Hepatocyte (in vitro differentiated cells): ENCODE measurements around the gene PAPSS1. TPM values are rescaled to one million over a fixed set of nuclear protein-coding genes. Genes with fewer than 3 reads are reported as not detected.

Source experiments
- DNase-seq: peaks from one replicate; pipeline ENCODE4 v3.0.0-alpha.2; 2016; ENCODE audit warnings: low spot score
- H2AFZ ChIP-seq: fragments of 200-600 bp; sonication (generic); 2 replicates; pipeline ENCODE4 v1.6.0; 2016; ENCODE audit warnings: antibody characterized with exemption, mild to moderate bottlenecking
- H3K27ac ChIP-seq: fragments of 200-600 bp; sonication (generic); 2 replicates; pipeline ENCODE4 v1.5.1; 2016; ENCODE audit warnings: mild to moderate bottlenecking
- H3K27me3 ChIP-seq: fragments of 200-600 bp; sonication (generic); 2 replicates; pipeline ENCODE4 v1.6.1; 2016
- H3K36me3 ChIP-seq: fragments of 200-600 bp; sonication (generic); replicated peaks from 2 replicates; pipeline ENCODE4 v1.5.1; 2016; ENCODE audit warnings: low read depth; ENCODE audit not compliant: insufficient read depth
- H3K4me1 ChIP-seq: fragments of 200-600 bp; sonication (generic); 2 replicates; pipeline ENCODE4 v1.5.1; 2016; ENCODE audit warnings: mild to moderate bottlenecking, moderate library complexity; ENCODE audit not compliant: insufficient read depth
- H3K4me2 ChIP-seq: fragments of 200-600 bp; sonication (generic); 2 replicates; pipeline ENCODE4 v1.6.0; 2016
- H3K4me3 ChIP-seq: fragments of 200-600 bp; sonication (generic); 2 replicates; pipeline ENCODE4 v1.5.1; 2016; ENCODE audit warnings: mild to moderate bottlenecking
- H3K79me2 ChIP-seq: fragments of 200-600 bp; sonication (generic); 2 replicates; pipeline ENCODE4 v1.6.0; 2017; ENCODE audit warnings: mild to moderate bottlenecking
- H3K9me2 ChIP-seq: fragments of 200-600 bp; sonication (generic); replicated peaks from 2 replicates; pipeline ENCODE4 v1.6.0; 2017; ENCODE audit warnings: mild to moderate bottlenecking; ENCODE audit not compliant: insufficient read depth
- H3K9me3 ChIP-seq: fragments of 200-600 bp; sonication (generic); 2 replicates; pipeline ENCODE4 v1.5.1; 2016; ENCODE audit warnings: low read depth, mild to moderate bottlenecking
- H4K20me1 ChIP-seq: fragments of 200-600 bp; sonication (generic); 2 replicates; pipeline ENCODE4 v1.6.0; 2016; ENCODE audit warnings: mild to moderate bottlenecking; ENCODE audit not compliant: insufficient read depth, poor library complexity, severe bottlenecking
- CTCF ChIP-seq: fragments of 200-600 bp; sonication (generic); IDR thresholded peaks from 2 replicates; pipeline ENCODE4 v1.5.1; 2016; ENCODE audit warnings: antibody characterized with exemption, mild to moderate bottlenecking; ENCODE audit not compliant: poor library complexity
- EZH2 ChIP-seq: fragments of 200-600 bp; sonication (generic); IDR thresholded peaks from 2 replicates; pipeline ENCODE4 v1.6.1; 2016; ENCODE audit warnings: antibody characterized with exemption, mild to moderate bottlenecking, borderline replicate concordance
- EZH2phosphoT487 ChIP-seq: fragments of 200-600 bp; sonication (generic); IDR thresholded peaks from one replicate; pipeline ENCODE4 v1.6.1; 2018; ENCODE audit warnings: antibody characterized with exemption, mild to moderate bottlenecking, low read depth, moderate library complexity; ENCODE audit not compliant: unreplicated experiment, severe bottlenecking
- WGBS: methylation state at CpG from one replicate; pipeline ENCODE4 v1.1.6; 2016; ENCODE audit warnings: low lambda C conversion rate; ENCODE audit errors: missing lambda C conversion rate; 5-methylcytosine and 5-hydroxymethylcytosine counted together
- polyA plus RNA-seq: library from polyadenylated mRNA; unstranded; fragments of >200 nt; fragmentation: Nextera tagmentation; extraction: Ambion mirVana; gene quantifications from 2 replicates; pipeline ENCODE4 v1.2.1, GENCODE V29; 2016
- total RNA-seq: library from RNA; depleted of rRNA; stranded (reverse); fragments of >200 nt; gene quantifications from 2 replicates; pipeline ENCODE4 v1.2.3, GENCODE V29; 2014

Gene PAPSS1
- total and polyA plus RNA-seq, 2 experiments from 2014 or later = 102 to 103 TPM

- H4K20me1 ChIP-seq = no peaks in the 10 kb centered on the region
- no peaks in the 10 kb centered on the region for H3K36me3 ChIP-seq
- DNase-seq = no peak
- peaks cover 16% of the 10 kb centered on the region for H3K4me1 ChIP-seq
- no peak overlapping the region for H3K4me2 ChIP-seq
- WGBS = 85% methylated on average over 1 of the region's 1 CpG
- H3K9me3 ChIP-seq = no peaks in the 10 kb centered on the region
- H3K9me2 ChIP-seq = no peaks in the 10 kb centered on the region
- H3K79me2 ChIP-seq = no peaks in the 10 kb centered on the region
- H3K4me3 ChIP-seq = no peak overlapping the region
- no peak overlapping the region for H3K27ac ChIP-seq
- no peaks in the 10 kb centered on the region for H3K27me3 ChIP-seq
- TF ChIP-seq EZH2 (no peak), CTCF (no peak), EZH2phosphoT487 (no peak)
- no peak overlapping the region for H2AFZ ChIP-seq
Measured at GRCh38 chr4:107743532-107743931, 23.5 kb upstream of the PAPSS1 start.

GRCh38 chr4:107742791-107743190 is 22.8 kb upstream of the PAPSS1 start:
- DNase-seq = no peak
- H3K4me2 ChIP-seq = no peak overlapping the region
- H3K9me3 ChIP-seq = no peaks in the 10 kb centered on the region
- no peaks in the 10 kb centered on the region for H4K20me1 ChIP-seq
- no peak overlapping the region for H3K4me3 ChIP-seq
- H3K36me3 ChIP-seq = no peaks in the 10 kb centered on the region
- no peak overlapping the region for H2AFZ ChIP-seq
- H3K4me1 ChIP-seq = peaks cover 16% of the 10 kb centered on the region
- H3K27me3 ChIP-seq = no peaks in the 10 kb centered on the region
- WGBS = 100% methylated on average over 1 of the region's 1 CpG
- H3K27ac ChIP-seq = no peak overlapping the region
- H3K9me2 ChIP-seq = no peaks in the 10 kb centered on the region
- H3K79me2 ChIP-seq = no peaks in the 10 kb centered on the region
- TF ChIP-seq EZH2phosphoT487 (no peak), CTCF (no peak), EZH2 (no peak)

- 90% methylated on average over 1 of the region's 1 CpG for WGBS
- H3K36me3 ChIP-seq = no peaks in the 10 kb centered on the region
- no peaks in the 10 kb centered on the region for H3K9me2 ChIP-seq
- no peaks in the 10 kb centered on the region for H3K27me3 ChIP-seq
- no peak overlapping the region for H3K4me3 ChIP-seq
- no peak overlapping the region for H2AFZ ChIP-seq
- H3K4me2 ChIP-seq = no peak overlapping the region
- DNase-seq = no peak
- no peaks in the 10 kb centered on the region for H3K79me2 ChIP-seq
- TF ChIP-seq EZH2 = no peak
- no peaks in the 10 kb centered on the region for H4K20me1 ChIP-seq
- no peaks in the 10 kb centered on the region for H3K9me3 ChIP-seq
- H3K27ac ChIP-seq = no peak overlapping the region
- peaks cover 16% of the 10 kb centered on the region for H3K4me1 ChIP-seq
Measured at GRCh38 chr4:107742196-107742595, 22.2 kb upstream of the PAPSS1 start.

GRCh38 chr4:107740950-107741701 is 21.1 kb upstream of the PAPSS1 start:
- H3K9me2 ChIP-seq = no peaks in the 10 kb centered on the region
- peak overlapping the region; percentile 70 for H3K27ac ChIP-seq
- H3K36me3 ChIP-seq = no peaks in the 10 kb centered on the region
- H3K79me2 ChIP-seq = no peaks in the 10 kb centered on the region
- peaks cover 20% of the 10 kb centered on the region for H3K4me1 ChIP-seq
- H3K27me3 ChIP-seq = no peaks in the 10 kb centered on the region
- WGBS = 27% methylated on average over 11 of the region's 11 CpGs
- no peak overlapping the region for H3K4me3 ChIP-seq
- H2AFZ ChIP-seq = peak overlapping the region; percentile 13
- peak; percentile 77 for DNase-seq
- no peak for TF ChIP-seq EZH2
- TF ChIP-seq CTCF = no peak
- TF ChIP-seq EZH2phosphoT487 = no peak
- no peaks in the 10 kb centered on the region for H4K20me1 ChIP-seq
- H3K4me2 ChIP-seq = peak overlapping the region; percentile 52
- H3K9me3 ChIP-seq = no peaks in the 10 kb centered on the region
